GM19372 (cell line): ENCODE measurements around the gene TMEM201.

Experiments
- ATAC-seq: cut with Tn5 transposase; IDR thresholded peaks from one replicate; pipeline ENCODE4 v1.9.1; 2021; ENCODE audit warnings: mild to moderate bottlenecking, low read depth, moderate library complexity; ENCODE audit not compliant: unreplicated experiment

Gene TMEM201

GRCh38 chr1:9651565-9652378 is 63.1 kb downstream of the TMEM201 start, which contains the start of gene PIK3CD:
PIK3CD (plus strand) TSS chr1:9651731; CDS start chr1:9710456, 58,725 bp downstream.
- ATAC-seq, result no peak

GRCh38 chr1:9652379-9653209 is 63.9 kb downstream of the TMEM201 start:
- no peak for ATAC-seq

- no peak for ATAC-seq
These were observed 64.4 kb downstream of the TMEM201 start for GRCh38 chr1:9653210-9653490.

DNA sequence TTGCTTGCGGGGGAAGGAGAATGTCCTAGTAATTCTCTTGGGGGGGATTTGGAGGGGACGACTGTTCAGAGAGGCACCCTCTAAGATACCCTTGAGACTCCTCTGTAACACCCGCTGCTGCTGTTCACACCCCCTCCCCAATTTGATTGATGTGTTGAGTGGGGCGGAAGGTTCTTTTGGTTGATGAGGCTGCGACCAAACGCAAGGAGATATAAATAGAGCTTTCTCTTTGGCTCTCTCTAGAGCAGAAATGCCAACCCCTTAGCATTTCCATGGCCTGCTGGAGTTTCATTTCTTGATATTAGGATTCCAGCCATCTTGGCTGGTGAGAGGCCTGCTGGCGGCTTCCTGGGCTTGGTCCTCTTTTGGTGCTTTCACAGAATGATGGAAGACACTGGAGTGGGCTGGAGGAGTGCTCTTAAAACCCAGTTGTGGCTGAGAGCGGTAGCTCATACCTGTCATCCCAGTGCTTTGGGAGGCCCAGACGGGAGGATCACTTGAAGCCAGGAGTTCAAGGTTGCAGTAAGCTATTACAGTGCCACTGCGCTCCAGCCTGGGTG is 64.9 kb downstream of the TMEM201 start:
- ATAC-seq, result no peak

- no peak for ATAC-seq
These were observed 65.5 kb downstream of the TMEM201 start for GRCh38 chr1:9654051-9654833.

- ATAC-seq, result no peak
These were observed 66.4 kb downstream of the TMEM201 start for GRCh38 chr1:9654834-9655723.

DNA sequence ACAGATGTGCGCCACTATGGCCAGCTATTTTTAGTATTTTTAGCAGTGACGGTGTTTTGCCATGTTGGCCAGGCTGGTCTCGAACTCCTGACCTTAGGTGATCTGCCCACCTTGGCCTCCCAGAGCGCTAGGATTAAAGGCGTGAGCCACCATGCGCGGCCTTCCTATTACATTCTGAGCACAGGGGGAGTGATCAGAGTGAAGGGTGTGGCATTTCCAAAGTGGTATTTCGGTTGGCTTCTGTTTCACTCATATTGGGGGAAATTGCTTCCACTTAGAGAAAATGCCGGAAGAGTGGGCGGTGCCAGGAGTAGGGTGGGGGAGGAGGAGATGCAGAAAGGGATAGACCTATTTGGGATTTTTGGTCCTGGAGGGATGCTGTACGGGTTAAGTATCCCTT is 67.1 kb downstream of the TMEM201 start:
- no peak for ATAC-seq

GRCh38 chr1:9657521-9658032 is 68.9 kb downstream of the TMEM201 start:
- no peak for ATAC-seq

DNA sequence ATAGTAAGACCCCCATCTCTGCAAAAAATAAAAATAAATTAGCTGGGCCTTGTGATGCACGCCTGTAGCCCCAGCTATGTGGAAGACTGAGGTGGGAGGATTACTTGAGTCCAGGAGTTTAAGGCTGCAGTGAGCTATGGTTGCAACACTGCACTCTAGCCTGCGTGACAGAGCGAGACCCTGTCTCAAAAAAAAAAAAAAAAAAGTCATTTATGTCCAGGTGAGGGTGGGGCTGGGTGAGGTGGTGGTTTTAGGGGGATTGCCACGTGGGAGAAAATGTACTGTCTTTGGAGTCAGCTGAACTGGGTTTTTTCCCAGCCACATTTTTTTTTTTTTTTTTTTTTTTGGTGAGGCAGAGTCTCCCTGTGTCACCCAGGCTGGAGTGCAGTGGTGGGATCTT is 69.5 kb downstream of the TMEM201 start:
- no peak for ATAC-seq

DNA sequence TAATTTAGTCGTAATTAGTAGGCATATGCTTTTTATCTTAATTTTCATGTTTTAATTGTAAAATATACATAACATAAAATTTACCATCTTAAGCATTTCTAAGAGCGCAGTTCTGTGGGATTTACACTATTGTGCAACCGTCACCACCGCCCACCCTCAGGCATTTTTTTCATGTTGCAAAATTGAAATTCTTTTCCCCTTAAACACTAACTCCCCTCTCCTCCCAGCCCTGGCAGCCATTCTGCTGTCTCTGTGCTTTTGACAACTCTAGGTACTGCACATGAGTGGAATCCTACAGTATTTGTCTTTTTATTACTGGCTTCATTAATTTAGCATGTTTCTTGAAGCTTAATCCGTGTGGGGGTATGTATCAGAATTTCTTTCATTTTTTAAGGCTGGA is 70.6 kb downstream of the TMEM201 start:
- no peak for ATAC-seq

DNA sequence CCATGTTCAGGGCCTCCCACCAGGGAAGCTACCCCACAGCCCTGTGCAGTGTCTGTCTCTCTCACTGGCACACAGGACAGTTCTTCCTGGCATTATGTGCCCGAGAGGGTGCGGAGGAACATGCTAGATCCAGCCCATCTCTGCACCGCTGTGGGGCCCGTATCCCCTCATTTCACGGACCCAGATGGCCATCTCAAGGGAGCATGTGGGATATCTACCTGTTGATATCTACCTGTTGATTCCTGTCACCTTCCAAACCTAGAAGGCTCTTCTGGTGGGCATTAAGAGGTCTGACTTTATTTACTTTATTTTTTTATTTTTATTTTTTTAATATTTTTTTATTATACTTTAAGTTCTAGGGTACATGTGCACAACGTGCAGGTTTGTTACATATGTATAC is 74.5 kb downstream of the TMEM201 start:
- no peak for ATAC-seq
